Stimulated activated CD4-positive, alpha-beta T cell treated with anti-CD3 and anti-CD28 coated beads, Interleukin-2, amount 100 ng/mL, for 24 hours (primary cell): Measurements from ENCODE around the gene IMMP2L.

Experiments
- DNase-seq, 2 donors: peaks; one replicate each; pipeline ENCODE4 v3.0.0-alpha.2; 2020

Gene IMMP2L

DNA sequence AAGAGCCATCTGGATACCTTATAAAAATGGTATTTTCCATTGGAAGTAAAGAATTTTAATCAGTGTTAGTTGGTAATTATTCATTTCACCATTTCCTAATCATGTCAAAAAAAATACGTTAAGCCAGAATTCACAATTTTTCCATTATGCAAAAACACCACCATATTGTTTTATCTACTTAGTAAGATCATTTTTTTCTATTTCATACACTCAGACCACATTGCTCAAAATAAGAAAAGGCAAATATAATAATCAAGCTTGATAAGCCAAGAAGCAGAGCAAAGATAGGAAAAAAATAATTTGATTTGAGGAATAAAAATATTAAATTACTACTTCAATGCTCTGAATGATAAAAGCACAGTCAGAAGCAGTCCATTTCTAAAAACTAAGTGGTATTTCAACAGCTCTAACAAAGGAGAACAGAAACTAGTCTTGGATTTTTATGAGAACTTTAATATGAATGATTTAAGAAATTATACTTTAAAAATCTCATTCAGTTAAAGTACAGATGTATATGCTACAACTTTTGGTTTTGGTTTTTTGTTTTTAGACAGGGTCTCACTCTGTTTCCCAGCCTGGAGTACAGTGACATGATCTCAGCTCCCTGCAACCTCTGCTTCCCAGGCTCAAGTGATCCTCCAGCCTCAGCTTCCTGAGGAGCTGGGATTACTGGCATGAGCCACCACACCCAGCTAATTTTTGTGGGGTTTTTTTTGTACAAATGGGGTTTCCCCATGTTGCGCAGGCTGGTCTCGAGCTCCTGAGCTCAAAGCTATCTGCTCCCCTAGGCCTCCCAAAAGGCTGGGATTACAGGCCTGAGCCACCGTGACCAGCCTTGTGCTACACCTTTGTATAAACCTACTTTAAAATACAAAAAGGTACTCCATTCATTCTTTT, 424.7 kb downstream of the IMMP2L start:
- peak; percentile 41 to 43 for DNase-seq

DNA sequence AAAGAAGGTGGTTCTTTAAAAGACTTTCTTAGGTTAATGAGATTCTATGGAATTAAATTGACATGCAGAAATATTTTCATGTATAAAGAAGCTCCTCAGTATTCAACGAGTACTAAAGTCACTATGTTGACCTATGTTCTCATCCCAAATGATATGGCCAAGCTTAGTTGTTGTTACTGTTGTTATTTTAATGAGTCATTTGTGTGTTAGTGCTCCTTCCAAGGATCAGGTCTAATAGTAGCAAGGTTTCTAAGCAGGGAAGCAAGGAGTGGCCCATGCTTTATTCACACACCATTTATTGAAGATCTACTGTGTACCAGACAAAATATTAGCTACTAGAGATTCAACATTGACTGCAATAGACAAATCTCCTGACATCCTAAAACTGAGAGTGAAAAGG, 429.5 kb downstream of the IMMP2L start:
- no peak for DNase-seq

- DNase-seq = no peak
Observed at GRCh38 chr7:111129435-111129834, 432.9 kb downstream of the IMMP2L start.

- DNase-seq = no peak
Observed at GRCh38 chr7:111126987-111127386, 435.3 kb downstream of the IMMP2L start.

DNA sequence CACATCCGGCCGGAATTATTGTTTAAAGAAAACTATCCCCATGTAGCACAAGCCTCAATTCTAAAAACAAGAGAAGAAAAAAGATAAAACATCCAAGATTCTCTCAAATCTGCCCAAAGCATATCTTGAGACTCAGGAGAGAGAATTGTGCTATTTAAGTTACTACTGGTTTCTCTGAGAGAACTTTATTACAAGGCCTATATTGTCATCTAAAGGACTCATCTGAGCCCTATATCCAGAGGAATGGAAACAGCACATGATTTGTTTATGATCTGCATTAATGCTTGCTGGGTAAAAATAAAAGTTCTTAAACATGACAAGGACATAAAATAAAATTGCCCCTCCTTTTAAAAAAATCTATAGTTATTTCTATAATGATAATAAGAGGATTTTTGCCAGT, 446.3 kb downstream of the IMMP2L start:
- DNase-seq = no peak

GRCh38 chr7:111113263-111114017, 448.9 kb downstream of the IMMP2L start:
- DNase-seq = no peak

DNA sequence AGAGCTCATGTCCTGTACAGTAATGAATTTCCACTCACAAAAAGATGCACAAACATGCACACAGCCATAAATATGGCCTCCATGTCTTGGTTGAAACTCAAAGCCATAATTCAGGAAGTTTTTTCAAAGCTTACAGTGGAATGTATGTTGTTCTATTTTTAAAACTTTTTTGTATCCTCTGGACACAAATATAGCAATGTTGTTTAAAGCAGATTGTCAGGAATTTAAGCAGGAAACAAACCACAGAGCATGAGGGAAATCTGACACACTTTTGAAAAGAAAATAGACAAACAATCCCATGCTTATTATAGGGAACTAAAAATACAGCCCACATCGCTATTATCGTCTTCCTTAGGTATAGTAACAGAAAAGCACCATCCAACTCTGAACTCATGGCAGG, 449.9 kb downstream of the IMMP2L start:
- no peak for DNase-seq

GRCh38 chr7:111108496-111108895, 453.8 kb downstream of the IMMP2L start:
- DNase-seq = no peak

DNA sequence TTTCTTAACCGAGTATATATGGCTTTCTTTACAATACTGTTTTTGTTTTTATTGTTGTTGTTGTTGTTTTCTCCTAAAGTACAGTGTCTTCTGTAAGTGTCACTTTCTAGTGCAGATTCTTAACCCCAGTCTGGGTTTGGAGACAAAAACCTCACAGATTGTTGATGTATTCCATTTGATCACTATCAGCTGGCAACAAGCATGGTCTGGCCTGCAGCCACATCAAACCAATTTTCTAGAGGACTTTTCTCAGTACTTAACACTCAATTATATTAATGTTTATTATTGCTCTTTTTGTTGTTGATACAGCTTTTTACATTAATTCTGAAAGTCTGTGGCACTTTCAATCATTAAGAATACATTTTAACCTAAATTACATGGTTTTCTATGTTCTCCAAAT, 454.3 kb downstream of the IMMP2L start:
- no peak for DNase-seq

DNA sequence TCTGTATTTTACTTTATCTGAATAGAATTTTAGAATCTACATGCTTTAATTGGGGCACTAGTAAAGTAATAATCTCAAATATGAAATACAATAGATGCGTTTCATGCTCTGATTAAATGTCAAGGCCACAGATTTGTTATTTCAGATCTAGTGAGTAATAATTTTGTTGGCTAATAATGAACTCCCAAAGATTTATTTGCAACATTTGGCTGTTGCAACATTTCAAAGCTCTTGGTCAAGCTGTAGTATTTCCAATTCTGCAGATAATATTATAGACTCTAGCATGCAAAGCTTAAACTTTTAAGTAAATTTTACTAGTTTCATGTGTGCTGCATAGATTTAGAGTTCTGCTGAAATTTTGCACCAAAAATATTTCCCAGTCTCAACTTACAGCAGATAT, 454.7 kb downstream of the IMMP2L start:
- no peak for DNase-seq

DNA sequence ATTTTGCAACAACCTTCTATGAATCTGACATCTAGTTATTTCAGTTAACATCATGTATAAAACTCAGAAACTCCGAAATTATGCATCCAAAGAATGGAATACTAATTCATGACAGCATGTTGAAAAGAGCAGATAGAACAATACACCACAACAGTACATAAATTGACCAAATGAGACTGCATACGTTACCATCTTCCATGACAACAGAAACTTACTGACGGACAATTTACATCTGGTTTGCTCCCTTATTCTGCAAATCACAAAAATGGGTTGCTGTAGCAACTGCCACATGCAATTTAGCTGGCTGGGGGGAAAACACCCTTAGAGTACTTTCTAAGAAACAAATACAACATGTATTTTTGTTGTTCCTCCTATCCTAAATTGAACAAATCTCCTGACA, 457.0 kb downstream of the IMMP2L start:
- DNase-seq = no peak

- DNase-seq = no peak
Observed at GRCh38 chr7:111104710-111105109, 457.6 kb downstream of the IMMP2L start.

GRCh38 chr7:111103678-111104274, 458.5 kb downstream of the IMMP2L start:
- DNase-seq = no peak

- DNase-seq = no peak
Observed at GRCh38 chr7:111103136-111103535, 459.2 kb downstream of the IMMP2L start.

- no peak for DNase-seq
Observed at GRCh38 chr7:111101856-111102646, 460.2 kb downstream of the IMMP2L start.

- DNase-seq = no peak
Observed at GRCh38 chr7:111098926-111099250, 463.4 kb downstream of the IMMP2L start.

GRCh38 chr7:111098011-111098925, 464.0 kb downstream of the IMMP2L start:
- peak; percentile 58 to 67 for DNase-seq

DNA sequence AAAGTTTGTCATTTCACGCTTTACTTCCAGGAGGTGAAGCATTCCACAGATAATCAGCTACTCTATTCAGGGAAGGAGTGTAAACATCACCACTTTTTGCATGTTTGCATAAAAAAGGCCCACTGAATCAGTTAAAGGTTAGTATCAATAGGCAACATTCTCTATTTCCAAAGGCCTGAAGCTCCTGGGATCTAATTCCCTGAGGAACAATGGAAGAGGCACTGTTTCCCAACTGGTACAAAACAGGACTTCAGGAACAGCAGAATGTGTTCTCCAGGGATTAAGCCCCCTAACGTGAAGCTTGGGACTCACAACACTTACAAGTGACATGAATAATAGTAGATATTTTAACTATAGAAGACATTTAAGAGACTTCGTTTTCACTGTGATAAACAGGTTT, 465.3 kb downstream of the IMMP2L start:
- no peak for DNase-seq

GRCh38 chr7:111094419-111094818, 467.9 kb downstream of the IMMP2L start:
- no peak for DNase-seq

GRCh38 chr7:111093496-111093895, 468.8 kb downstream of the IMMP2L start:
- no peak for DNase-seq

DNA sequence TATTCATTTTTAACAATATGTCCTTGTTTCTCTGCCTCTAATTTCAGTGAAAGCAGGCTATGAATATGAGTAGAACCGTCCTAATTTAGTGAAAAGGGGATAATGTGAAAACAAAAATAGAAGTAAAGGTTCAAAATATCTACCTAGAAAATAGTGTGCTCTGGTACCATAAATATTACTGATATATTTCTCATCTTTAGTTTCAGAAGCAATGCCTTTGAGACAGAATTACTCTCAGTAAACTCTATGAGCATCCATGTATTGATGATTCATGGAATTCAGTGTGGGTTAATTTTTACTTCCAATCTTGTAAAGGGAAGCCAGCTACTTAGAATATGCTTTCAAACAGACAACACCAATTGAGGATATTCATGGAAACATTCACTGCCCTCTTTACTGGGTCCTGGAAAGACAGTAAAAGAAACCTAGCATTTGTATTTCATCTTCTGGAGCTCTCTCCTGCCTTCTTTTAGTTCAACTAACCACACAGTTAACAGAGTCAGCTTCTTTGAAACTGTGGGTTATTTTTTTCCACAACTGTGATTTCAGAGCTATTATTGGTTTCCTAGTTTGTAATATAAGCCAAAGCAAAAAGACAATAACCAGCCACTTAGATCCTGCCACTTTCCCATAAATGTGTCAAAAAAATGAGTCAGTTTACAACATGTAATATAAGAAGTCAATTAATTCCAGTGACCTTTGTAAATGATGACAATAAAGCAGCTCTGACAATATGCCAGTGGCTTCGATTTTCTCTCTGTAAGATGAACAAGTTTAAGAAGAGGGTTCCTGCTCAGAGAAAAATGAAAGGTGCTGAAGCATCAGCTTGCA, 469.7 kb downstream of the IMMP2L start:
- DNase-seq = no peak
